ENCODE results near the gene SAFB.

The SAFB gene

DNA sequence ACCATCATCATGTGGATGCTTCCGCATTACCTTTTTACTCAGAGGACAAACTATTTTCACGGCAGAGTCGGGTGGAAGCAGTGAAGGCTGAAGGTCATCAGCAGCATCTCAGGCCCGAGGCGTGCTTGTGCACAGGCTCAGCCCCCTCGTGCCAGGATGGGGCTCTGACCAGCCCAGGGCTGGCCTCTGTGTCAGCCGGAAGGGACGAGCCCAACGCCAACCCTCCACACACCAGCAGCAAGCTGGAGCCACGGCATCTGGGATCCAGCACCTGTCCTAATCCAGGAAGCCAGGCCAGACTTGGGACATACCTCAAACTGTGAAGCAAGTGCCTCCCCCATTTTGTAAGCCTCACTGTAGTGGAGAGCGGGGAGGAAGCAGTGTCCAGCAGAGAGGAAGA, 46.3 kb downstream of the SAFB start:
- no peak for DNase-seq

DNA sequence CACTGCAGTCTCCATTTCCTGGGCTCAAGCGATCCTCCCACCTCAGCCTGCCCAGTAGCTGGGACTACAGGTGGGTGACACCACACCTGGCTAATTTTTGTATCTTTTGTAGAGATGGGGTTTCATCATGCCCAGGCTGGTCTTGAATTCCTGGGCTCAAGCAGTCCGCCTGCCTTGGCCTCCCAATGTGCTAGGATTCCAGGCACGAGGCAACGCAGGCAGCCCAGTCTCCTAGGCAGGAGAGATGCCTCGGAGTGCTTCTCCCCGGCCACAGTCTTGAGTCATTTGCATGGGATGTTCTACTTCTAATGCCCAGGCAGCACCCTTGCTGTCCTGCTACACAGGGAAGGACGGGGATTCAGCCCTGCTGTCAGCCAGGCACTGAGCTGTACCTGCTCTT, 48.7 kb downstream of the SAFB start:
- DNase-seq = no peak

DNA sequence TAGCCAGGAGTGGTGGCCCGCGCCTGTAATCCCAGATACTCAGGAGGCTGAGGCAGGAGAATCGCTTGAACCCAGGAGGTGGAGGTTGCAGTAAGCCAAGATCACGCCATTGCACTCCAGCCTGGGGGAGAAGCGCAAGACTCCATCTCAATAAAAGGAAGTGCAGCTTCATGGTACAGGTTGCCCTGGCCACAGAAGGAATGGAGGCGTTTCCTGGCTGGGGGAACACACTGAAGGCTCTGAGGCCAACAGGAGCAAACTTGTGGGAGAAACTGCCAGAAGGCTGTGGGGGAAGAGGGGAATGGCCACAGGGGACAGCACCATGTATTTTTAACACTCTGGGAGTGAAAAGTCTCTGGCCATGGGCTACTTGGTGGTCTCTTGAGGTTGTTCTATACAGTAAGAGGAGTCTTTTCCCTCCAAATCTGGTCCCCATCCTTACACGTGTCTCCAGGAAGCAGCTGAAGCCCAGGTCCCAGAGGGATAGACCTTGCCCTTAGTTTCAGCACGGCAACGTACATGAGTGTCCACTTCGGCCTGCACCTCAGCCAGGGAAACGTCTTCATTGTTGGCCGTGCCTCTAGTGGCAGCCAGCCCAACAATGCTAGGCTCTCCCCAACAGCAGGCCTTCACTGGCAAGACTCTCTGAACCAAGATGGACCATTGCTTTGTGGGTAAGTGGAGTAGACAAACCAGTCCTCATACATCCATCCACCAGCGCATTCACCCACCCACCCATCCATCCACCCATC, 50.0 kb downstream of the SAFB start:
- no peak for DNase-seq

DNA sequence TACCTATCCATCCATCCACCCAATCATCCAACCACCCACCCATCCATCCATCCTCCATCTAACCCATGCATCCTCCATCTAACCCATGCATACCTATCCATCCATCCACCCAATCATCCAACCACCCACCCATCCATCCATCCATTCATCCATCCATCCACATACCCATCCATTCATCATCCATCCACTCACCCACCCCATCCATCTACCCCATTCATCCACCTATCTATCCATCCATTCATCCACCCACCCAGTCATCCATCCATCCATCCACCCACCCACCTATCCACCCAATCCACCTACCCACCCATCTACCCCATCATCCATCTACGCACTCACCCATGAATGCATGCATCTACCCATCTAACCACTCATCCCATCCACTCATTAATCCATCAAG, 50.9 kb downstream of the SAFB start:
- DNase-seq = no peak

DNA sequence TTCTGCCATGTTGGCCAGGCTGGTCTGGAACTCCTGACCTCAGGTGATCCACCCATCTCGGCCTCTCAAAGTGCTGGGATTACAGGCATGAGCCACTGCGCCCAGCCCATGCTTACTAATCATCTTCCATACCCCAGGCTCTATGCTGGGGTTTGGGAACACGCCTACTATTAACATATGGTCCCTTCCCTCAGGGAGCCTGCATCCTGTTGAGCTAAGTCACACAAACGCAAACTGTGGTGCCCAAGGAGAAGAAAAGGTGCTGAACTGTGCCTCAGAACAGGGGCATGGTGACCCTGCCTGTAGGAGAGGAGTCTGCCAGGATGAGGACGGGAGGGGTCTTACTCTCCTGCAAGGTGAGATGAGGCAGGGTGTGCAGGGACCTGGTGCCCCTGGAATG, 51.8 kb downstream of the SAFB start:
- no peak for DNase-seq

DNA sequence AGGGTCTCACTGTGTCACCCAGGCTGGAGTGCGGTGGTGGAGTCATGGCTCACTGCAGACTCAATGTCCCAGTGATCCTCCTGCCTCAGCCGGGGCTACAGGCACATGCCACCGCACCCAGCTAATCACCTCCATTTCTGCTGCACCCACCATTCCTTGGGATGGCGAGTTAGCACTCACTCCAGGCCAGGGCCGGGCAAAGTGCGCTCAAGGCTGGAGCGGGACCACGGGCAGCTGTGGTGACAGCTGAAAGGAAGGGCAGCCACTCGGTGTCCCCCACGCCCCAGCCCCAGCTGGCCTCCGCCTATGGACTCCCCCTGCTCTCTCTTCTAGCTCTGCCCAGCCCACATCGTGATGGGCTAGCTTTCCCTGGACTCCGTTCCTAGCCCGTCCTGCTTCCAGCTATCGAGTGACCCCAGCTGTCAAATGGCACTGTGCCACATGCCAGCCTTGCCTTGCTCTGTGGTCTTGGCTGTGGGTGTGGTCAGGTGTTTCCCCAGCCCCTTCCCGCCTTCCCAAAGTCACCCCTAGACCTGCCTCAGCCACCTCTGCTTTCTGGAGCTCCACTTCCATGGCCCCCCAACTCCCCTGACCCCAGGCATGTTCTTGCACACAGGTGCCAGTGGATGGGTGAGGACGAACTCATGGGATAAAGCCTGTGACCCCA, 53.4 kb downstream of the SAFB start:
- no peak for DNase-seq

DNA sequence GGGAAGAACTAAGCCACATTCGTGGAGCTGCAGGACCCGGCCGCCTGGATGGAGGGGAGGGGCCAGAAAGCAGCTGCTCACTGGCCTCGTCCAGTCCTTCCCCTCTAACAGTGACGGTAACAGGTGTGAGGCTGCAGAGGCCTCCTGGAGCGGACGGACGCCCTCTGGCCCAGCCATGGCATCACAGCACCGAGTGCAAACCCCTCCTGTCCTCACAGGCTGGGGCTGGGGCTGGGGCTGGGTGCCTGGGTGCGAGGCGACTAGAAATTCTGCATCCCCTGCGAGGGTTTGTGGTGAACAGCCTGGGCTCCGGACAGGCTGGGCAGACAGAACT, 53.9 kb downstream of the SAFB start:
- DNase-seq = no peak

DNA sequence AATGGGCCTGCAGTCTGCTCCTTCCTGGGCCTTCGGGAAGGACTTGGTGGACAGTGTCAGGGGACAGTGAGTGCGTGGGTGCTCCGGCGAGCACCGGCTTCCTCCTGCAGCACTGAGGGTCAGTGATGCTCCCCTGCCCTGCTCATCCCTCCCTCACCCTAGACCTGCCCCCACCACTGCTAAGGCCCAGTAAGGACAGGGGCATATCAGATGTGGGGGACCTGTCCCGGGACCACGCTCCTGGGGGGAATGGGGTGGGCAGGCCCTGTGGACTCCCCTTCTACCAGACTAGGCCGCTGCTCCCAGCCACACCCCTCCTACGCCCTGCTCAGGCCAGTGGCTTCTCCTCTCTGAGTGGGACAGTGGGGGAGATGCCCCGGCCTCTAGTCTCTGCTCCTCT, 54.3 kb downstream of the SAFB start:
- no peak for DNase-seq

DNA sequence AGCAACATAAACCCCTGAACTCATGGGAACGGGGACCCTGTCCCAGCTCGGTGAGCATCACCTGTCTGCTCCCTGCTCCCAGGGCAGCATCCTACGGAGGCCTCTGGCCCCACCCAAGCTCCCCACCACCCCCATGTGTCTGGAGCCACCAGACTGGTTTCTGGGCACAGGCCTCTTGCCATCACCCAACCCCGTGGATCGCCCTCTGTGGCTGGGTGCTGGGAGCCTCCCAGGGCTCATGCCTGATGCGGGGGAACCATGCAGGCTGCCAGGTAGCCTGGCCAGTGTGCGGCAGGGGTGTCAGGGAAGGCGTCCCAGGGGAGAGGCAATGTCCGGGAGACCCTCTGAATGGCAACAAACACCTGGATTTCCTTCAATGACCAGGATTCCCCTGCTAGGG, 54.7 kb downstream of the SAFB start:
- DNase-seq = no peak

DNA sequence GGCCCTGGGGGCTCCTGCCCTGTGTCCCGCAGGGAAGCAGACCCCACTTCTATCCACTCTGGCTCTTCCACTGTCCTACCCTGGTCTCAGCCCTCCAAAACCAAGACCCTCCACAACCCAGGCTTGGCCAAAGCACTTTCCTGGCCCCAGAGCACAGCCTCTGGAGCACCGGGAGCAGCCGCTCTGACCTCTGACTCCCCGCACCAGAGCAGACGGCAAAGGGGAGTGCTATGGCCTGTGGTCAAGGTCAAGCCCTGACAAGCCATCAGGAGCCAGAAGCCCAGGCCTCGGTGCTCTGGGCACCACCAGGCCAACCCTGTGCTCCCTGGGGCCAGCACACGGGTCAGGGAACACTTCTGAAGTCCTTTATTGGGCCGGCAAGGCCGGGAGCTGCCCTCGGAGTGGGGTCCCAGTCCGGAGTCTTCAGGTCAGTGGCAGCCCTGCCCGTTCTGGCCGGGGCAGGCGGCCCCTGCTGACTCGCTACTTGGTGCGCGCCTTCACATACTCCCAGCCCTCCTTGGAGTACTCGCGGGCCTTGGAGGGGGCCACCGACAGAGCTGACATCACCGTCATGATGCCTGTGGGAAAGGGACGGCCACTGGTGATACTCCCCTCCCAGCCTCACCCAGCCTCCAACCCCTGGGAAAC, 55.3 kb downstream of the SAFB start:
- DNase-seq = no peak

DNA sequence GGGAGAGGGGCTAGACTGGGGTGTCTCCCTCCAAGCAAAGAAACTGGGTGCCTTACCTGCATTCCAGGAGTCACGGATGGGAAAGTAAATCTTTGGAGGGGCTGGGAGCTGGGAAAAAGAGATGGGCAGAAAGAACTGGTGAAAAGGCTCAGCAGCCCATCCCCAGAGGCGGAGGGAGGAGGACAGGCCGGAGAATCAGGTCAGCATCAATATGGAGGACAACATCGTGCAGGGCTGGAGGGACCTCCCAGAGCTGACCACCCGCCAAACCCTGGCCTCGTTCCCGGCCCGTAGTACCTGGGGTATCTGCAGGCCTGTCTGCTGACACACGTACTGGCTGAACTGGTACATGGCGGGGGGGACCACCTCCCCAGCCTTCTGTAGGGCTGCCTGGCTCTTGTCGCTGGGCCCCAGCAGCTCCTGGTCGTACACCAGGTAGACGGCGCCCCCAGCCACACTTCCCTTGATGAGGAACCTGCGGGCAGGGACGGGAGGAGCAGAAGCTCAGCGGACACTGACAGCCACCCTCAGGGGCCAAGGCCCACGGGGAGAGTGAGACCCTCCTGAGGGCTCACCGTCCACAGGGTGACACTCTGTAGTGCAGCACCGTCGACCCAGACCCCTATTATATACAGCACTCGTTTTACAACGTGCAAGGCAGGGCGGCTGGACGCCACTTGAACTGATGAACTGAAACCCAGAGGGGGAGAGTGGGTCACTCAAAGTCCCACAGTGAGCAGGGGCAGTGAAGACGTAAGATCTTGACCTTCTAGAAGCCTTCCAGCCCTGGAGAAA, 56.6 kb downstream of the SAFB start:
- peak in 1 of 2 experiments; percentile 17 for DNase-seq

DNA sequence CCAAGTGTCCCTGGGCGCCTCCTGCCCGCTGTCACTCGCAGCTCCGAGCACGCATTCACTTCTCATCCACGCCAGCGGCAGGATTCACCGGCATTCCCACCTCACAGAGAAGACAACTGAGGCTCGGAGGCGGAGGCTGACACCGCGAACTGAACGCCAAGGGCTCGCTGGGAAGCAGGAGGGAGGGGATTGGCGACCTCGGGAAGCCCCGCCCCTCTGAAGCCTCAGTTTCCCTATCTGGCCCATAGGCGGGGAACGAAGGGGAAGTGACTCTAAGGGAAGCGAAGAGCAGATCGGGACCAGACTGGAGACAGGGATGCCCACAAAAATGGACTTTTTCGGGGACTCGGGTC, 57.2 kb downstream of the SAFB start:
- DNase-seq = no peak

DNA sequence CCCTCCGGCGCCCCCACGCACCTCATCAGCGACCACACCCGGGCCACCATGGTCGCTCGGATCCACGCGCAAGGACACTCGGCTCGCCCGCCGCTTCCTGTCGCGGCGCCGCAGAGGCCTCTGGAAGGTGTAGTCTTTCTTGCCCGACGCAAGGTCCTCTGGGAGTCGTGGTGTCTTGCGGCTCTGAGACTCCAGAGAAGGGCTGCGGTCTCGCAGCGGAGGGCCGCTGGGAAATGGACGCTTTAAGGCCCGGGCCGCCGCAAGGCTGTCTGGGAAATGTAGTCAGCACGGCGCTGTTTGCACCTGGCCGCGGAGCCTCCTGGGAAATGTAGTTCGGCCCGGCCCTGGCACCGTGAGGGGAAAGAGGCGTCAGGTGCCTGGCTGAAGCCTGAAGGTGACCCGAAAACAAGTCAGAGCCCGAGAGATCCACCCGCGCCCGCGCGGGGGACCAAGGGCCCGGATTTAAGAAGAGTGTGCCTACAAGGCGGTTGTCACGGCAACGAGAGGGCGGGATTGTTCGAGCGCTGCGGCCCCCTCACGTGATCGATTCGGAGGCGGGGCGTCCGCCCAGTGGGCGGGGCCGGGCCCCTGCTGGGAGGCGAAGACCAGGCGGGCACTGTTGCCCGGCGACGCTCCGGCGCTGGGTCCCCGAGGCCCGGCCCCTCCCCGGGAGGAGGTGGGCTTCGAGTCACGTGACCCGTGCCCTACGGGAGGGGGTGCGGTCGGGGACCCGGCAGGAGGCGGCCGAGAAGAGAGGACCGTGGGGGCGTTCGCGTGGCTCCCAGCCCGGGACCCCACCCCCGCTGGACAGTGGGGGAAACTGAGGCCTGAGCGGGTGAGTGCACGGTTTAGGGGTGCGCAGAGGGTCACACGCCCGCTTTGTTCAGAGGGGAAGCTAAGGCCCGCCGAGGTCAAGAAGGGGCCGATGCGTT, 57.8 kb downstream of the SAFB start, which contains the start of the genes HSD11B1L and MICOS13:
Gene HSD11B1L, plus strand, starts transcription at position 591 of the 932 bp plus-strand sequence. CDS start 3,806 bp downstream, outside the sequence.
Gene MICOS13, minus strand, starts transcription at position 80 of the 932 bp plus-strand sequence. Its CDS starts 30 bp downstream, at position 50.
- peak; percentile 96 to 98 for DNase-seq

DNA sequence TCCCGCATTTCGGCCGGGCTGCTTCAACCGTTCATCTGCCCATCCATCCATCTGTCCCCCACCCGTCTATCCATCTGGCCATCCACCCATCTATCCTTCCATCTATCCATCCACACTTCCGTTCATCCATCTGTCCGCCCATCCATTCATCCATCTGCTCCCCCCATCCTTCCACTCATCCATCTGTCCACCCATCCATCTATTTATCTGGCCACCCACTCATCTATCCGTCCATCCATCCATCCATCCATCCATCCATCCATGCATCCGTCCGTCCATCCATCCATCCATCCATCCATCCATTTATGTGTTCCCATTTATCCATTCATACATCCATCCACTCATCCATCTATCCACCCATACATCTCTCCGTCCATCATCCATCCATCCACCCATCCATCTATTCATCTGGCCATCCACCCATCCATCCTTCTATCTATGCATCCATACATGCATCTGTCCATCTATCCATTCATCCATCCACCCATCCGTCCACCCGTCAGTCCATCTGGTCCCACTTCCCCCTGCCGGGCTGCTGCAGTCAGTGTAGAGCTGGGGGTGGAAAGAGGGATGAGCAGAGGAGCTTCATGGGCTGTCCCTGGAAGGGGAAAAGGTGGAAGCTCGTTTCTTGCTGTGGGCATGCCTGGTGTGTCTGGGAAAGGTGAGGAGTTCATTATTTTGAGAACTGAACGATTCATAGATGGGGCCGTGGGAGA, 58.7 kb downstream of the SAFB start:
- DNase-seq = no peak

DNA sequence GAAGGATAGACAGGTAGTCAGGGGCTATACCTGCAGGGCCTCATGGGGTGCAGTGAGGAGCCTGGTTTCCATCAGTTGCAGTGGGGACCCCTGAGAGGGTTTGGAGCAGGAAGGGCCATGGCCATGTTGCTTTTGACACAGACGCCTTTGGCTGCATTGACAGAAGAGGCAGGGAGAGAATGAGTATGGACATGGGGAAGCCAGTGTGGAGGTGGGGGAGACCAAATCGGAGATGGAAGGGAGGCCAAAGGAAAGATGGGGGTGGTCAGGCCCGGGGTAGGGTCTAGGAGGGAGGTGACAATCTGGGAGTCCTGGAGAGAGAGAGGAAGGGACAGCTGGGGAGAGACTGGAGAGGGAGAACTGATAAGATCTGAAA, 59.2 kb downstream of the SAFB start:
- DNase-seq = no peak

DNA sequence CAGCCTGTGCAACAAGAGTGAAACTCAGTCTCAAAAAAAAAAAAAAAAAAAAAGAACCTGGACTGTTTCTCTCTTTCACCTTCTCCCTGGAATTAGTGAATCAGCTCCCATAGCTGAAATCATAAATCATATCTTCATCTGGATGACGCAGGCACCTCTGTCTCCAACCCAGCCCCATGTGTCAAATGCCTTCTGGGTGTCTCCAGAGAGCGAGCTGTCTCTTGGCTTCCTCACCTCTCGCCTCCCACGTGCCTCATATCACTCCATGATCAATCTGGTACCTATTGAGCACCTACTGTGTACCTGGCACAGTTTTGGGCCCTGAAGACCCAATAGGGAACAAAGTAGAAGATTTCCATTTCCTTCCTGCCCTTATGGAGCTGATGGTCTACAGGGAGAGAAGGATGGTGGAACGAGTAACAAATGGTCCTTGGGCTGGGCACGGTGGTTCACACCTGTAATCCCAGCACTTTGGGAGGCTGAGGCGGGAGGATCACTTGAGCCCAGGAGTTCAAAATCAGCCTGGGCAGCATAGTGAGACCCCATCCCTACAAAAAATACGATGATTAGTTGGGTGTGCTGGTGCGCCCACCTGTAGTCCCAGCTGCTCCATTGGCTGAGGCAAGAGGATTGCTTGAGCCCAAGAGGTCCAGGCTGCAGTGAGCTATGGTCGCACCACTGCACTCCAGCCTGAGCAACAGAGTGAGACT, 60.4 kb downstream of the SAFB start:
- no peak for DNase-seq

DNA sequence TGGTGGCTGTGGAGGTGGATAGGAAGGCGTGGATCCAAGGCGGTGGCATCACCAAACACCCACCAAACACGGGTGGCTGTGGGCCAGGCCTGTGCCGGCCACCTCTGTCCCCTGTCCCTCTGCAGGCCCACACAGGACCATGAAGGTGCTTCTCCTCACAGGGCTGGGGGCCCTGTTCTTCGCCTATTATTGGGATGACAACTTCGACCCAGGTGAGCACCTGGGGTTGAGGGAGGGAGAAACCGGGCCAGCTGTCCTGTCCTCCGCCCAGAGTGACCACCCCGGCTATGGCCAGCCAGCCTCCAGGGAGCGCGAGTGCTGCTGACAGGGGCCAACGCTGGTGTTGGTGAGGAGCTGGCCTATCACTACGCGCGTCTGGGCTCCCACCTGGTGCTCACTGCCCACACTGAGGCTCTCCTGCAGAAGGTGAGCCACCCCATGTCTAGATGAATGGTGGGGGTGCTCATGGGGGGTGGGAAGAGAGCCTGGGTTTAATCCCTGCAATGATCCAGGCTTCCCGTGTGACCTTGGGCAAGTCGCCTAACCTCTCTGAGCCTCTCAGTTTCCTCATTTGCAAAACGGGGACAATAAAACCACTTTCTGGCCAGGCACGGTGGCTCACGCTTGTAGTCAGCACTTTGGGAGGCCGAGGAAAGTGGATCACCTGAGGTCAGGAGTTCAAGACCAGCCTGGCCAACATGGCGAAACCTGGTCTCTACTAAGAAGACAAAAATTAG, 62.0 kb downstream of the SAFB start:
- DNase-seq = no peak

DNA sequence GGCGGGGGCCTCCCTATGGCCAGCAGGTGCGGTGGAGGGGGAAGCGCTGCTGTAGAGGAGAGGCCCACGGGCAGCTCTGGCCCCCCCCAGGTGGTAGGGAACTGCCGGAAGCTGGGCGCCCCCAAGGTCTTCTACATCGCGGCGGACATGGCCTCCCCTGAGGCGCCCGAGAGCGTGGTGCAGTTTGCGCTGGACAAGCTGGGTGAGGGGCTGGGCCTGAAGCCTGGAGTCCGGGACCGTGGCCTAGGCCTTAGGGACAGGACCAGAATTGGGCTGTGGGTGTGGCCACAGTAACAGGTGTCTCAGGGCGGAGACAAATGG, 63.4 kb downstream of the SAFB start:
- no peak for DNase-seq

DNA sequence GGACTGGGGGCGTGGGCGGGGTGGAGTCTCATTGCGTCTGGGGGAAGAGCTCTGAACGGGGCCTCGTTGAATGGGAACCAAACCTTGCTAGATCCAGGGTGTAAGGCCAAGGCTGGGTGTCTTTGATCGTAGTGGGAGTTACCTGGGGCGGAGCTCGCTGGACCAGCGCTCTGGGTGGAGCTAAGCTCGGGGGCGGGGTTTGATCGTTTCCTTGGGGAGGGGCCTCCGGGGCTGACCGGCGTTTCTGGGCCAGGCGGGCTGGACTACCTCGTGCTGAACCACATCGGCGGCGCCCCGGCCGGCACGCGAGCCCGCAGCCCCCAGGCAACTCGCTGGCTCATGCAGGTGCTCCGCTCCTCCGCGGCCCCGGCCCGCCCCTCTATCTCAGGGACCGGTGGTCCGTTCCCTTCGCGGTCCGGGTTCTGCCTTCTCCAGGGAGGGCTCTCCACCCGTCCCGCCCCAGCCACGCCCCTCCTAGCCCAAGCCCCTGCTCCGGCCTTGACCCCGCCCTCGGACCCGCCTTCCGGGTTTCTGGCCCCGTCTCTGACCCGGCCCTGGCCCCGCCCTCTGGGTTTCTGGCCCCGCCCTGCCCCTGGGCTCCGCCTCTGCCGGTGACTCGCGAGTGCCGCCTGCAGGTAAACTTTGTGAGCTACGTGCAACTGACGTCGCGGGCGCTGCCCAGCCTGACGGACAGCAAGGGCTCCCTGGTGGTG, 63.9 kb downstream of the SAFB start:
- DNase-seq = peak; percentile 100
